NT2/D1 (cell line): ENCODE measurements around the gene LHCGR.

Experiments used
- SUZ12 ChIP-seq: IDR thresholded peaks from 2 replicates; pipeline ENCODE4 v1.6.1; 2011; ENCODE audit not compliant: insufficient read length, insufficient read depth; ENCODE audit errors: extremely low read depth
- YY1 ChIP-seq: IDR thresholded peaks from 2 replicates; pipeline ENCODE4 v1.6.1; 2011; ENCODE audit not compliant: insufficient read length, insufficient read depth
- ZNF274 ChIP-seq: IDR thresholded peaks from 2 replicates; pipeline ENCODE4 v1.6.1; 2011; ENCODE audit warnings: mild to moderate bottlenecking, low read depth, low read length

- TF ChIP-seq ZNF274 (no peak), YY1 (no peak), SUZ12 (no peak)
These were observed 25.8 kb upstream of the LHCGR start for GRCh38 chr2:48781366-48781765.
